Measurements from ENCODE around the gene MRPL51.

The MRPL51 gene

GRCh38 chr12:6534695-6534944 is 41.6 kb upstream of the MRPL51 start:
- peaks cover 16% of the 10 kb centered on the region; the same call in 1 of the 2 replicates for H3K36me3 ChIP-seq (ENCODE audit: insufficient read depth)
- no peak overlapping the region for H2AFZ ChIP-seq (ENCODE audit: low read depth)
- TF ChIP-seq CTCF (conservative IDR thresholded peaks at IDR 0.05; ENCODE audit: low read depth, low read length), result no peak
- peak overlapping the region; percentile 74; the same call in 1 of the 2 replicates for H3K4me2 ChIP-seq
- no peak overlapping the region for H3K4me3 ChIP-seq (IDR thresholded peaks at IDR 0.05; ENCODE audit: insufficient read depth, low read depth, low read length)
- H3K27ac ChIP-seq, result peak overlapping the region; percentile 99
- peaks cover 18% of the 10 kb centered on the region; the same call in 1 of the 2 replicates for H4K20me1 ChIP-seq (ENCODE audit: insufficient read depth)
- peaks cover 43% of the 10 kb centered on the region for H3K79me2 ChIP-seq (ENCODE audit: insufficient read depth, low read depth)
- H3K9ac ChIP-seq, result peak overlapping the region; percentile 94
- peaks cover 31% of the 10 kb centered on the region for H3K4me1 ChIP-seq (ENCODE audit: low read depth, poor library complexity, severe bottlenecking)
- H3K27me3 ChIP-seq (ENCODE audit: insufficient read depth, low read depth), result no peaks in the 10 kb centered on the region

- Histone ChIP-seq H3K27ac (peak within 1 kb of the TSS; percentile 99), H3K4me3 (IDR thresholded peaks at IDR 0.05; ENCODE audit: insufficient read depth, low read depth, low read length) (peak within 1 kb of the TSS; percentile 24), H3K27me3 (ENCODE audit: insufficient read depth, low read depth) (no peaks in the 10 kb centered on the region), H3K9ac (peak within 1 kb of the TSS; percentile 94), H4K20me1 (ENCODE audit: insufficient read depth) (peaks cover 18% of the 10 kb centered on the region; the same call in 1 of the 2 replicates), H3K4me1 (ENCODE audit: low read depth, poor library complexity, severe bottlenecking) (peaks cover 31% of the 10 kb centered on the region), H2AFZ (ENCODE audit: low read depth) (peak within 1 kb of the TSS; percentile 70; the same call in 1 of the 2 replicates), H3K4me2 (peak within 1 kb of the TSS; percentile 98), H3K36me3 (ENCODE audit: insufficient read depth) (peaks cover 16% of the 10 kb centered on the region; the same call in 1 of the 2 replicates), H3K79me2 (ENCODE audit: insufficient read depth, low read depth) (peaks cover 43% of the 10 kb centered on the region)
- no peak for TF ChIP-seq CTCF (conservative IDR thresholded peaks at IDR 0.05; ENCODE audit: low read depth, low read length)
These were observed 41.0 kb upstream of the MRPL51 start, which contains the start of gene GAPDH for GRCh38 chr12:6533923-6534694. Gene GAPDH, plus strand, starts transcription at chr12:6534517. Its CDS starts 316 bp downstream, at chr12:6534833.

- H3K4me3 ChIP-seq (IDR thresholded peaks at IDR 0.05; ENCODE audit: insufficient read depth, low read depth, low read length), result peak overlapping the region; percentile 24
- peaks cover 18% of the 10 kb centered on the region; the same call in 1 of the 2 replicates for H4K20me1 ChIP-seq (ENCODE audit: insufficient read depth)
- H3K36me3 ChIP-seq (ENCODE audit: insufficient read depth), result peaks cover 16% of the 10 kb centered on the region; the same call in 1 of the 2 replicates
- peaks cover 31% of the 10 kb centered on the region for H3K4me1 ChIP-seq (ENCODE audit: low read depth, poor library complexity, severe bottlenecking)
- peak overlapping the region; percentile 70; the same call in 1 of the 2 replicates for H2AFZ ChIP-seq (ENCODE audit: low read depth)
- H3K9ac ChIP-seq, result peak overlapping the region; percentile 94
- H3K79me2 ChIP-seq (ENCODE audit: insufficient read depth, low read depth), result peaks cover 43% of the 10 kb centered on the region
- no peaks in the 10 kb centered on the region for H3K27me3 ChIP-seq (ENCODE audit: insufficient read depth, low read depth)
- H3K4me2 ChIP-seq, result peak overlapping the region; percentile 98
- peak overlapping the region; percentile 99 for H3K27ac ChIP-seq
- no peak for TF ChIP-seq CTCF (conservative IDR thresholded peaks at IDR 0.05; ENCODE audit: low read depth, low read length)
These were observed 40.5 kb upstream of the MRPL51 start for GRCh38 chr12:6533653-6533922.

GRCh38 chr12:6532927-6533652 is 40.0 kb upstream of the MRPL51 start:
- Histone ChIP-seq H3K36me3 (ENCODE audit: insufficient read depth) (peaks cover 16% of the 10 kb centered on the region; the same call in 1 of the 2 replicates), H3K27me3 (ENCODE audit: insufficient read depth, low read depth) (no peaks in the 10 kb centered on the region), H4K20me1 (ENCODE audit: insufficient read depth) (peaks cover 18% of the 10 kb centered on the region; the same call in 1 of the 2 replicates), H3K4me2 (peak overlapping the region; percentile 98), H3K79me2 (ENCODE audit: insufficient read depth, low read depth) (peaks cover 43% of the 10 kb centered on the region), H3K4me1 (ENCODE audit: low read depth, poor library complexity, severe bottlenecking) (peaks cover 31% of the 10 kb centered on the region), H3K27ac (peak overlapping the region; percentile 99), H2AFZ (ENCODE audit: low read depth) (peak overlapping the region; percentile 70; the same call in 1 of the 2 replicates), H3K9ac (peak overlapping the region; percentile 94), H3K4me3 (IDR thresholded peaks at IDR 0.05; ENCODE audit: insufficient read depth, low read depth, low read length) (peak overlapping the region; percentile 24)
- TF ChIP-seq CTCF (conservative IDR thresholded peaks at IDR 0.05; ENCODE audit: low read depth, low read length), result no peak

Measured in KMS-11 (cell line).